AG09319 (cell line): Measurements from ENCODE around the gene KDM3B.

Source experiments
- DNase-seq: peaks from one replicate; pipeline ENCODE4 v3.0.0-alpha.2; 2010; ENCODE audit warnings: low read depth; ENCODE audit errors: extremely low read depth
- TF ChIP-seq, protein P1 (sequence below): IDR thresholded peaks from 2 replicates; pipeline ENCODE4 v1.5.1; 2011; ENCODE audit warnings: low read depth, mild to moderate bottlenecking, inconsistent platforms, low read length, moderate library complexity

The KDM3B gene

DNA sequence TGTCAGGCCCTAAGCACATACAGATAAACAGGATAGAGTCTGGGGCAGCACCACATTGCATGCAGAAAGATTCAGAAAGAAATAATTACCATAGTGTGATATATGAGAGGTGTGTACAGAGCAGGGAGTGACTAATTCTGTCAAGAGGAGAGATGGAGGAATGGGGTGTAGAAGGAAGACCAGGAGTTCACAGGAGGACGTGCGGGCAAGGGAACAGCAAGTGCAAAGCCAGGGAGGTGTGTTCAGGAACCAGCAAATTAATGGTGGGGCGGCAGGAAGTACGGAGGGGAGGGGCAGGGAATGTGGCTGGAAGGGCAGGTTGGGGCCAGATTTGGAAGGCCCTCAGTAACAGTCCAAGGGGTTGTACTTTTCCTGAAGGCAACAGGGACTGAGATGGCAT, 130.2 kb downstream of the KDM3B start:
- DNase-seq, result no peak
- TF ChIP-seq, protein P1, sequence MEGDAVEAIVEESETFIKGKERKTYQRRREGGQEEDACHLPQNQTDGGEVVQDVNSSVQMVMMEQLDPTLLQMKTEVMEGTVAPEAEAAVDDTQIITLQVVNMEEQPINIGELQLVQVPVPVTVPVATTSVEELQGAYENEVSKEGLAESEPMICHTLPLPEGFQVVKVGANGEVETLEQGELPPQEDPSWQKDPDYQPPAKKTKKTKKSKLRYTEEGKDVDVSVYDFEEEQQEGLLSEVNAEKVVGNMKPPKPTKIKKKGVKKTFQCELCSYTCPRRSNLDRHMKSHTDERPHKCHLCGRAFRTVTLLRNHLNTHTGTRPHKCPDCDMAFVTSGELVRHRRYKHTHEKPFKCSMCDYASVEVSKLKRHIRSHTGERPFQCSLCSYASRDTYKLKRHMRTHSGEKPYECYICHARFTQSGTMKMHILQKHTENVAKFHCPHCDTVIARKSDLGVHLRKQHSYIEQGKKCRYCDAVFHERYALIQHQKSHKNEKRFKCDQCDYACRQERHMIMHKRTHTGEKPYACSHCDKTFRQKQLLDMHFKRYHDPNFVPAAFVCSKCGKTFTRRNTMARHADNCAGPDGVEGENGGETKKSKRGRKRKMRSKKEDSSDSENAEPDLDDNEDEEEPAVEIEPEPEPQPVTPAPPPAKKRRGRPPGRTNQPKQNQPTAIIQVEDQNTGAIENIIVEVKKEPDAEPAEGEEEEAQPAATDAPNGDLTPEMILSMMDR, result no peak
